Activated CD8-positive, alpha-beta memory T cell treated with anti-CD3 and anti-CD28 coated beads, Interleukin-2, amount 10 ng/mL, durations not matched to agents 7 days and 5 days (primary cell): ENCODE data around the gene COG4. TPM values are rescaled to one million over a fixed set of nuclear protein-coding genes. Genes with fewer than 3 reads are reported as not detected.
A peak's percentile ranks its signal among the peaks of the same experiment; 100 is the strongest.

ENCODE experiments used
- ATAC-seq: fragments of 150-1000 bp; cut with Tn5 transposase; one replicate; pipeline ENCODE4 v1.10.0; 2021; ENCODE audit warnings: moderate library complexity
- CTCF ChIA-PET: fragments of 350-600 bp; sonication (Branson Sonifier 250); formaldehyde crosslinking; loops from one replicate; lab custom pipeline; 2021; ENCODE audit warnings: antibody characterized with exemption; lab: Charles Lee
- DNase-seq: peaks from one replicate; pipeline ENCODE4 v3.0.0-alpha.2; 2020
- H3K27ac Mint-ChIP-seq: one replicate; pipeline ENCODE4 v1.8.0; 2021; ENCODE audit warnings: mild to moderate bottlenecking, mixed read lengths
- H3K27me3 Mint-ChIP-seq: one replicate; pipeline ENCODE4 v1.8.0; 2021; ENCODE audit warnings: mixed read lengths
- H3K36me3 Mint-ChIP-seq: one replicate; pipeline ENCODE4 v1.8.0; 2021; ENCODE audit warnings: mild to moderate bottlenecking, mixed read lengths
- H3K4me1 Mint-ChIP-seq: one replicate; pipeline ENCODE4 v1.8.0; 2021; ENCODE audit warnings: mixed read lengths
- H3K4me3 Mint-ChIP-seq: one replicate; pipeline ENCODE4 v1.8.0; 2021; ENCODE audit warnings: mild to moderate bottlenecking, moderate library complexity, mixed read lengths
- H3K9me3 Mint-ChIP-seq: one replicate; pipeline ENCODE4 v1.8.0; 2022; ENCODE audit warnings: low read depth, mixed read lengths
- total RNA-seq, 2 experiments: library from RNA; stranded (reverse); gene quantifications; one replicate each; pipeline ENCODE4 v1.2.3, GENCODE V29; 2021

Gene COG4
- 10 to 100 TPM; 67.3 to 72.5 TPM for total RNA-seq

DNA sequence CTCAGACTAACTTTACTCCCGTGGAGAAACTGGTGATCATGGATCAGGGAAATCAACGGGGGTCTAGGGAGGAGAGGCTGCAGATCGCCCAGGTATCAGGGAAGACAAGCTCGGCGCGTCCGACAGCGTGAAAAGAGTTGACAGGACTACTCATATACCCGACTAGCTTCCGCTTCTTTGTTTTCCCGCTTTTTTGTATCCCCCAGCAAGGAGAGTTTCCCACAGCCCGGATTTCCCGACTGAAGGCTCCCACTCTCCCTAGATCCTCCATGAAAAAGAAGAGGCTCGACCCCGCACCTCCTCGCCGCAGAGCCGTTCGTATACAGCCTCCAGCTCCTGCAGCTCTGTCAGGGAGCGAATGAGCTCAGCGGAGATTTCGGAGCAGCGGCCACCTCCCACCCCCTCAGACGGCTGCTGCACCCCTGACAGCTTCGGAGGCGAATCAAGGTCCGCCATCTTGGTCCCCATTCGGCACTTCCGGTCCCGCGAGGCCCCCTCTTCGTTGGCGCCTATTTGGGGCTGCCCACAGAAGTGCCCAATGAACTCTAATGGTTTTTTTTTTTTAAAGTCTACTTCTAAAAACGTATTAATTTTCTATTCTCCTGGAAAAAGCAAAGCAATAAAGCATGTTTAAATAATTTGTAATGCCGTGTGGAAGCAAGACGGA is at the start of gene COG4:
TSS of gene COG4 (minus strand) at position 479 of the 667 bp plus-strand sequence. CDS start at position 468, 11 bp downstream.
- H3K27ac Mint-ChIP-seq = peak within 1 kb of the TSS; percentile 97
- H3K36me3 Mint-ChIP-seq = peaks cover 43% of the 10 kb centered on the region
- no peaks in the 10 kb centered on the region for H3K9me3 Mint-ChIP-seq
- ATAC-seq (peak; percentile 74), DNase-seq (peak; percentile 95)
- H3K27me3 Mint-ChIP-seq = no peaks in the 10 kb centered on the region
- H3K4me1 Mint-ChIP-seq = peaks cover 49% of the 10 kb centered on the region
- CTCF ChIA-PET = interaction anchor here (1.6 to 2.6 kb wide), 2 partner anchors 14 to 143 kb away, joined by 9 to 12 read pairs; no protein-coding TSS in a partner anchor
- H3K4me3 Mint-ChIP-seq = peak within 1 kb of the TSS; percentile 96

GRCh38 chr16:70572926-70573270 is 49.5 kb upstream of the COG4 start:
- CTCF ChIA-PET = no interaction called here
- H3K9me3 Mint-ChIP-seq = no peaks in the 10 kb centered on the region
- no peak overlapping the region for H3K4me3 Mint-ChIP-seq
- no peaks in the 10 kb centered on the region for H3K27me3 Mint-ChIP-seq
- no peak for ATAC-seq
- DNase-seq = no peak
- no peak overlapping the region for H3K27ac Mint-ChIP-seq
- H3K4me1 Mint-ChIP-seq = peaks cover 34% of the 10 kb centered on the region
- H3K36me3 Mint-ChIP-seq = peaks cover 50% of the 10 kb centered on the region

DNA sequence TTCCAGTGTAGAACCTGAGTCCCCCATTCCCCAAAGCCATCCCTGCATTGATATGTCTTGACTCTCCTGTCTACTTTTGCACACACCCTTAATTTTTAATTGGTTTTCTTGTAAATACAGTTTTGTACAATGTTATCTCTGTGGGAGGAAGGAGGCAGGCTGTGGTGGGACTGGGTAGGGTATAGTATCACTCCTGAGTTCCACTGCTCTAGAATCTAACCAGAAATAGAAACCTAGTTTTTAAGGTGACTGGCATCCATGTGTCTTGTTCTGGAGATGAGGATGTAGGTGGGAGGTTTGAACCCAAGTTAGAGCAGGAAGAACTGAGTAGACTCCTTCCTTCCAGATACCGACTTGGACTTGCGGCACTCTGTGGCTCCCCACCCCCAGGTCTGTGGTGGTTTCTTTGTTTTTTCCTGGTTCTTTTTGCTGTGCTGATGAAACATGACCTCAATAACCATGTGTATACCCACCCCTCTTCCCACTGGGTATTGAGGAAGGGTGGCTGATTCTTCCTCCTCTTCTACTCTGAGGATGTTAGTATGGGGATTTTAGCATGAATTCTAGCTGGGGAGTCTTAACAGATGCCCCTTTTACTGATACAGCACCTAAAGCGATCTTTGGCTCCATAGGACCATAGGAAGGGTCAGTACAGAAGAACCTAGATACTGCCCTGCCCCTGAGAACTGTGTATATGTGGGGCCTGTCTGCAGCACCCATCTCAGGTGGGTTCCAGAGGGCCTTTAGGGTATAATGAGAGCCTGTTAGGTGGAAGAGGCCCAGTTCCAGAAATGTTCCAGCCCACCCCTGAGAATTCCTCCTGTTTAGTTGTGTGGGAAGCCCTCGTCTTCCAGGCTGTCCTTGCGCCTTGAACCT is 48.9 kb upstream of the COG4 start:
- H3K4me3 Mint-ChIP-seq = no peak overlapping the region
- no peaks in the 10 kb centered on the region for H3K27me3 Mint-ChIP-seq
- CTCF ChIA-PET = no interaction called here
- peaks cover 52% of the 10 kb centered on the region for H3K36me3 Mint-ChIP-seq
- H3K4me1 Mint-ChIP-seq = peaks cover 34% of the 10 kb centered on the region
- DNase-seq = no peak
- H3K9me3 Mint-ChIP-seq = no peaks in the 10 kb centered on the region
- ATAC-seq = no peak
- peak overlapping the region; percentile 60 for H3K27ac Mint-ChIP-seq

- CTCF ChIA-PET = no interaction called here
- ATAC-seq (no peak), DNase-seq (no peak)
- Mint-ChIP-seq H3K36me3 (peaks cover 57% of the 10 kb centered on the region), H3K27me3 (no peaks in the 10 kb centered on the region), H3K9me3 (no peaks in the 10 kb centered on the region), H3K4me1 (peaks cover 34% of the 10 kb centered on the region), H3K27ac (peak overlapping the region; percentile 60), H3K4me3 (no peak overlapping the region)
Observed at GRCh38 chr16:70571623-70572022, 48.3 kb upstream of the COG4 start.

GRCh38 chr16:70570967-70571570 is 47.7 kb upstream of the COG4 start:
- Mint-ChIP-seq H3K27me3 (no peaks in the 10 kb centered on the region), H3K9me3 (no peaks in the 10 kb centered on the region), H3K4me3 (no peak overlapping the region), H3K27ac (peak overlapping the region; percentile 4), H3K36me3 (peaks cover 61% of the 10 kb centered on the region), H3K4me1 (peaks cover 30% of the 10 kb centered on the region)
- ATAC-seq = no peak
- CTCF ChIA-PET = no interaction called here
- no peak for DNase-seq

GRCh38 chr16:70569752-70570151 is 46.4 kb upstream of the COG4 start:
- Mint-ChIP-seq H3K36me3 (peaks cover 68% of the 10 kb centered on the region), H3K9me3 (no peaks in the 10 kb centered on the region), H3K4me3 (no peak overlapping the region), H3K27me3 (no peaks in the 10 kb centered on the region), H3K27ac (no peak overlapping the region), H3K4me1 (peaks cover 28% of the 10 kb centered on the region)
- no peak for DNase-seq
- CTCF ChIA-PET = interaction anchor here (0.8 kb wide), 1 partner anchor 16 kb away, joined by 3 read pairs; no protein-coding TSS in a partner anchor
- no peak for ATAC-seq

- H3K27ac Mint-ChIP-seq = no peak overlapping the region
Observed at GRCh38 chr16:70568601-70569237, 45.4 kb upstream of the COG4 start.

DNA sequence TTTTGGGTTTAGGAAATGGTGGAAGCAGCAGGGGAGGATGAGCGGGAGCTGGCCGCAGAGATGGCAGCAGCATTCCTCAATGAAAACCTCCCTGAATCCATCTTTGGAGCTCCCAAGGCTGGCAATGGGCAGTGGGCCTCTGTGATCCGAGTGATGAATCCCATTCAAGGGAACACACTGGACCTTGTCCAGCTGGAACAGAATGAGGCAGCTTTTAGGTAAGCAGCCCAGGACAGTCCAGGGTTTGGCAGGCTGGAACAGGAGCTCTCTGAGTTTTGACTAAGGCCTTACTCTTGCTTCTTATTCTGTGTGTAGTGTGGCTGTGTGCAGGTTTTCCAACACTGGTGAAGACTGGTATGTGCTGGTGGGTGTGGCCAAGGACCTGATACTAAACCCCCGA is 41.7 kb upstream of the COG4 start:
- Mint-ChIP-seq H3K9me3 (no peaks in the 10 kb centered on the region), H3K4me1 (peaks cover 7% of the 10 kb centered on the region), H3K27ac (no peak overlapping the region), H3K4me3 (no peak overlapping the region), H3K27me3 (no peaks in the 10 kb centered on the region), H3K36me3 (peaks cover 72% of the 10 kb centered on the region)
- no peak for ATAC-seq
- CTCF ChIA-PET = interaction anchor here (1.1 kb wide), 1 partner anchor 32 kb away, joined by 6 read pairs; no protein-coding TSS in a partner anchor
- no peak for DNase-seq

More at GRCh38 chr16:70568601-70569237, 45.4 kb upstream of the COG4 start:
- Mint-ChIP-seq H3K36me3 (peaks cover 75% of the 10 kb centered on the region), H3K9me3 (no peaks in the 10 kb centered on the region), H3K4me3 (no peak overlapping the region), H3K27me3 (no peaks in the 10 kb centered on the region), H3K4me1 (peaks cover 28% of the 10 kb centered on the region)
- CTCF ChIA-PET = no interaction called here
- DNase-seq (no peak), ATAC-seq (no peak)

- no peak overlapping the region for H3K27ac Mint-ChIP-seq
- CTCF ChIA-PET = interaction anchor here (1.1 kb wide), 2 partner anchors 9 to 31 kb away, joined by 3 to 6 read pairs; no protein-coding TSS in a partner anchor
Observed at GRCh38 chr16:70563636-70564035, 40.3 kb upstream of the COG4 start.

GRCh38 chr16:70561623-70562022 is 38.3 kb upstream of the COG4 start:
- H3K4me1 Mint-ChIP-seq = peaks cover 4% of the 10 kb centered on the region
- H3K9me3 Mint-ChIP-seq = no peaks in the 10 kb centered on the region
- H3K27me3 Mint-ChIP-seq = no peaks in the 10 kb centered on the region
- H3K36me3 Mint-ChIP-seq = peaks cover 78% of the 10 kb centered on the region
- ATAC-seq = no peak
- no peak overlapping the region for H3K4me3 Mint-ChIP-seq
- H3K27ac Mint-ChIP-seq = no peak overlapping the region
- CTCF ChIA-PET = interaction anchor here (1.2 to 1.6 kb wide), 3 partner anchors 21 to 53 kb away, joined by 3 to 5 read pairs (median 4); no protein-coding TSS in a partner anchor
- no peak for DNase-seq

More at GRCh38 chr16:70563636-70564035, 40.3 kb upstream of the COG4 start:
- H3K27me3 Mint-ChIP-seq = no peaks in the 10 kb centered on the region
- no peaks in the 10 kb centered on the region for H3K9me3 Mint-ChIP-seq
- no peak overlapping the region for H3K4me3 Mint-ChIP-seq
- DNase-seq (no peak), ATAC-seq (no peak)
- H3K4me1 Mint-ChIP-seq = peaks cover 4% of the 10 kb centered on the region
- H3K36me3 Mint-ChIP-seq = peaks cover 76% of the 10 kb centered on the region

- peaks cover 2% of the 10 kb centered on the region for H3K4me1 Mint-ChIP-seq
- DNase-seq = no peak
- H3K4me3 Mint-ChIP-seq = no peak overlapping the region
- H3K36me3 Mint-ChIP-seq = peaks cover 69% of the 10 kb centered on the region
- no peak for ATAC-seq
- H3K9me3 Mint-ChIP-seq = no peaks in the 10 kb centered on the region
- no peak overlapping the region for H3K27ac Mint-ChIP-seq
- CTCF ChIA-PET = interaction anchor here (1.0 to 1.2 kb wide), 2 partner anchors 79 to 302 kb away, joined by 3 read pairs; no protein-coding TSS in a partner anchor
- H3K27me3 Mint-ChIP-seq = no peaks in the 10 kb centered on the region
Observed at GRCh38 chr16:70556063-70556462, 32.7 kb upstream of the COG4 start.

GRCh38 chr16:70553645-70554044 is 30.3 kb upstream of the COG4 start:
- H3K27ac Mint-ChIP-seq = no peak overlapping the region
- H3K27me3 Mint-ChIP-seq = no peaks in the 10 kb centered on the region
- no peak overlapping the region for H3K4me3 Mint-ChIP-seq
- CTCF ChIA-PET = interaction anchor here (0.9 to 1.7 kb wide), 4 partner anchors 10 to 99 kb away, joined by 3 read pairs; no protein-coding TSS in a partner anchor
- ATAC-seq (no peak), DNase-seq (no peak)
- H3K9me3 Mint-ChIP-seq = no peaks in the 10 kb centered on the region
- peaks cover 65% of the 10 kb centered on the region for H3K36me3 Mint-ChIP-seq
- peaks cover 3% of the 10 kb centered on the region for H3K4me1 Mint-ChIP-seq

DNA sequence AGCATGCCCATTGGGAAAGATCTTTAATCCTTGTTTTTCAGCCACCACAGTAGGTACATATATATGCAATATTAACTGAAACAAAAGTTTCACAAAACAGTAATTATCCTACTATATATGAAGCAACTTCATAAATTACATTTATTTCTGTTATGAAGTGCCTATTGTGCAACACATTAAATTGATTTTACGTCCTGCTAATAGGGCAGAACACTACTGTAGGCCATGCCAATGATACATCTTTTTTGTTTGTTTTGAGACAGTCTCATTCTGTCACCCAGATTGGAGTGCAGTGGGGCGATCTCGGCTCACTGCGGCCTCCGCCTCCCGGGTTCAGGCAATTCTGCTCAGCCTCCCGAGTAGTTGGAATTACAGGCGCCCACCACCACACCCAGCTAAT is 29.3 kb upstream of the COG4 start:
- DNase-seq = no peak
- Mint-ChIP-seq H3K36me3 (peaks cover 68% of the 10 kb centered on the region), H3K4me1 (peaks cover 6% of the 10 kb centered on the region), H3K9me3 (no peaks in the 10 kb centered on the region), H3K27me3 (no peaks in the 10 kb centered on the region), H3K27ac (no peak overlapping the region), H3K4me3 (no peak overlapping the region)
- ATAC-seq = no peak
- CTCF ChIA-PET = no interaction called here
